ENCODE results near the gene PLG. TPM values are rescaled to one million over a fixed set of nuclear protein-coding genes. Genes with fewer than 3 reads are reported as not detected.

Gene PLG
- total RNA-seq, 1 experiment from 2014 or later, result 0.57 TPM

- POLR2A ChIA-PET, result no interaction called here
- no peak overlapping the region for H3K27ac ChIP-seq (ENCODE audit: low read length)
- H3K4me3 ChIP-seq (ENCODE audit: low read depth in 2 of 2, low read length in 2 of 2), result no peak overlapping the region
- in situ Hi-C loops (cut with HindIII; ENCODE audit: low pct_unique_long_range_greater_than_20kb, low sequenced_read_pairs), result no loop called here
- no TSS peak for BruUV-seq (replicated peaks)
- no peaks in the 10 kb centered on the region for H3K4me1 ChIP-seq (ENCODE audit: control insufficient read depth, insufficient read depth, low read length)
- no peaks in the 10 kb centered on the region for H3K27me3 ChIP-seq (ENCODE audit: control insufficient read depth, insufficient read depth, low read length)
- no peaks in the 10 kb centered on the region for H3K36me3 ChIP-seq (ENCODE audit: control insufficient read depth, insufficient read depth, low read length)
- no peaks in the 10 kb centered on the region for H3K9me3 ChIP-seq (ENCODE audit: control insufficient read depth, insufficient read depth, low read depth, low read length)
- no peak for ATAC-seq
- no peak for DNase-seq (ENCODE audit: low read depth, low spot score)
- CTCF ChIA-PET, result no interaction called here
- no peak for TF ChIP-seq SIN3A (IDR thresholded peaks at IDR 0.05; ENCODE audit: borderline replicate concordance, insufficient read depth, low read depth, low read length)
- no peak for TF ChIP-seq TCF7L2 (IDR thresholded peaks at IDR 0.05; ENCODE audit: low read depth, low read length)
- TF ChIP-seq, protein P1, sequence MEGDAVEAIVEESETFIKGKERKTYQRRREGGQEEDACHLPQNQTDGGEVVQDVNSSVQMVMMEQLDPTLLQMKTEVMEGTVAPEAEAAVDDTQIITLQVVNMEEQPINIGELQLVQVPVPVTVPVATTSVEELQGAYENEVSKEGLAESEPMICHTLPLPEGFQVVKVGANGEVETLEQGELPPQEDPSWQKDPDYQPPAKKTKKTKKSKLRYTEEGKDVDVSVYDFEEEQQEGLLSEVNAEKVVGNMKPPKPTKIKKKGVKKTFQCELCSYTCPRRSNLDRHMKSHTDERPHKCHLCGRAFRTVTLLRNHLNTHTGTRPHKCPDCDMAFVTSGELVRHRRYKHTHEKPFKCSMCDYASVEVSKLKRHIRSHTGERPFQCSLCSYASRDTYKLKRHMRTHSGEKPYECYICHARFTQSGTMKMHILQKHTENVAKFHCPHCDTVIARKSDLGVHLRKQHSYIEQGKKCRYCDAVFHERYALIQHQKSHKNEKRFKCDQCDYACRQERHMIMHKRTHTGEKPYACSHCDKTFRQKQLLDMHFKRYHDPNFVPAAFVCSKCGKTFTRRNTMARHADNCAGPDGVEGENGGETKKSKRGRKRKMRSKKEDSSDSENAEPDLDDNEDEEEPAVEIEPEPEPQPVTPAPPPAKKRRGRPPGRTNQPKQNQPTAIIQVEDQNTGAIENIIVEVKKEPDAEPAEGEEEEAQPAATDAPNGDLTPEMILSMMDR (IDR thresholded peaks at IDR 0.05), result no peak
- intact Hi-C loops (cut with micrococcal nuclease; ENCODE audit: unreplicated experiment), result no loop called here
Observed at GRCh38 chr6:160690458-160690857, 11.6 kb upstream of the PLG start.

DNA sequence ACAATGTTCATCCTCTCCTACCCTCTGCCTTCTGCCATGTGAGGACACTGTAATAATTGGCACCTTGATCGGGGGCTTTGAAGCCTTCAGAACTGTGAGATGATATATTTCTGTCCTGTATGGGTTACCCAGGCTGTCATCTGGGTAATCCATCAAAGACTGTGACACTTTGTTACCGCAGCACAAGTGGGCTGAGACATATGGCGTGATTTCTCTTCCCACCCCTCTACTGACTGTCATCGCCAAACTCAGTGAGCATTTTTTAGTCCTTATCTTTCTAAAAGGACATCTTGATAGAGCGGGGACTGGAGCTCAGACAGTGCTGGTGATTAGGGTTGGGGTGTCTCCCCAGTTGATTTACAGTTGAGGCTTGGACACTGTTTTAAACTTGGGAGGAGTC, 10.4 kb upstream of the PLG start:
- ChIA-PET CTCF (no interaction called here), POLR2A (no interaction called here)
- H3K4me1 ChIP-seq (ENCODE audit: control insufficient read depth, insufficient read depth, low read length), result no peaks in the 10 kb centered on the region
- no peak overlapping the region for H3K4me3 ChIP-seq (ENCODE audit: low read depth in 2 of 2, low read length in 2 of 2)
- intact Hi-C loops (cut with micrococcal nuclease; ENCODE audit: unreplicated experiment) (no loop called here), in situ Hi-C loops (cut with HindIII; ENCODE audit: low pct_unique_long_range_greater_than_20kb, low sequenced_read_pairs) (no loop called here)
- no TSS peak for BruUV-seq (replicated peaks)
- H3K27me3 ChIP-seq (ENCODE audit: control insufficient read depth, insufficient read depth, low read length), result no peaks in the 10 kb centered on the region
- no peaks in the 10 kb centered on the region for H3K36me3 ChIP-seq (ENCODE audit: control insufficient read depth, insufficient read depth, low read length)
- H3K27ac ChIP-seq (ENCODE audit: low read length), result no peak overlapping the region
- H3K9me3 ChIP-seq (ENCODE audit: control insufficient read depth, insufficient read depth, low read depth, low read length), result no peaks in the 10 kb centered on the region
- TF ChIP-seq, protein P2, sequence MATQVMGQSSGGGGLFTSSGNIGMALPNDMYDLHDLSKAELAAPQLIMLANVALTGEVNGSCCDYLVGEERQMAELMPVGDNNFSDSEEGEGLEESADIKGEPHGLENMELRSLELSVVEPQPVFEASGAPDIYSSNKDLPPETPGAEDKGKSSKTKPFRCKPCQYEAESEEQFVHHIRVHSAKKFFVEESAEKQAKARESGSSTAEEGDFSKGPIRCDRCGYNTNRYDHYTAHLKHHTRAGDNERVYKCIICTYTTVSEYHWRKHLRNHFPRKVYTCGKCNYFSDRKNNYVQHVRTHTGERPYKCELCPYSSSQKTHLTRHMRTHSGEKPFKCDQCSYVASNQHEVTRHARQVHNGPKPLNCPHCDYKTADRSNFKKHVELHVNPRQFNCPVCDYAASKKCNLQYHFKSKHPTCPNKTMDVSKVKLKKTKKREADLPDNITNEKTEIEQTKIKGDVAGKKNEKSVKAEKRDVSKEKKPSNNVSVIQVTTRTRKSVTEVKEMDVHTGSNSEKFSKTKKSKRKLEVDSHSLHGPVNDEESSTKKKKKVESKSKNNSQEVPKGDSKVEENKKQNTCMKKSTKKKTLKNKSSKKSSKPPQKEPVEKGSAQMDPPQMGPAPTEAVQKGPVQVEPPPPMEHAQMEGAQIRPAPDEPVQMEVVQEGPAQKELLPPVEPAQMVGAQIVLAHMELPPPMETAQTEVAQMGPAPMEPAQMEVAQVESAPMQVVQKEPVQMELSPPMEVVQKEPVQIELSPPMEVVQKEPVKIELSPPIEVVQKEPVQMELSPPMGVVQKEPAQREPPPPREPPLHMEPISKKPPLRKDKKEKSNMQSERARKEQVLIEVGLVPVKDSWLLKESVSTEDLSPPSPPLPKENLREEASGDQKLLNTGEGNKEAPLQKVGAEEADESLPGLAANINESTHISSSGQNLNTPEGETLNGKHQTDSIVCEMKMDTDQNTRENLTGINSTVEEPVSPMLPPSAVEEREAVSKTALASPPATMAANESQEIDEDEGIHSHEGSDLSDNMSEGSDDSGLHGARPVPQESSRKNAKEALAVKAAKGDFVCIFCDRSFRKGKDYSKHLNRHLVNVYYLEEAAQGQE (IDR thresholded peaks at IDR 0.05; ENCODE audit: insufficient read depth in 1 of 2, low read depth in 2 of 2, low read length in 1 of 2), result no peak
- no peak for TF ChIP-seq POLR2AphosphoS5 (IDR thresholded peaks at IDR 0.05; ENCODE audit: low read depth, low read length)
- no peak for TF ChIP-seq SIN3A (IDR thresholded peaks at IDR 0.05; ENCODE audit: borderline replicate concordance, insufficient read depth, low read depth, low read length)
- TF ChIP-seq, protein P1 (IDR thresholded peaks at IDR 0.05), result no peak
- no peak for TF ChIP-seq TCF7L2 (IDR thresholded peaks at IDR 0.05; ENCODE audit: low read depth, low read length)
- ATAC-seq (no peak), DNase-seq (ENCODE audit: low read depth, low spot score) (no peak)

All from Panc1 (cell line).